Measurements from ENCODE around the gene DSCAML1.

DNA sequence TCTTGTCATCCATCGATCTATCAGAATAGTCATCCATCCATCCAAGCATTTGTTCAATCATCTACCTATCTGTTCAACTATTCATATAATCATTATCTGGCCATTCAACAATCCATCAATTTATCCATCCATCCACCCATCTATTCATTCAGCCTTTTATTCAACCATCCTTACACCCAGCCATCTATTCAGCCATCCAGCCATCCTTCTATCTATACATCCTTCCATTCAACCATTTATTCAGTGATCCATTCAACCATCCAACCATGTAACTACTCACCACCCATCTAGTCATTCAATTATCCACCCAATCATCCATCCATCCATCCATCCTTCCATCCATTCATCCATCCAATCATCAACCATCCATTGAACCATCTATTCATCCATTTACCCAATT is 362.5 kb downstream of the DSCAML1 start:
- TF ChIP-seq TAF1 (IDR thresholded peaks at IDR 0.05; ENCODE audit: borderline replicate concordance, insufficient read depth, low read length) (no peak), POLR2AphosphoS5 (IDR thresholded peaks at IDR 0.05; ENCODE audit: low read depth, low read length) (no peak)
- TF ChIP-seq, protein P1, sequence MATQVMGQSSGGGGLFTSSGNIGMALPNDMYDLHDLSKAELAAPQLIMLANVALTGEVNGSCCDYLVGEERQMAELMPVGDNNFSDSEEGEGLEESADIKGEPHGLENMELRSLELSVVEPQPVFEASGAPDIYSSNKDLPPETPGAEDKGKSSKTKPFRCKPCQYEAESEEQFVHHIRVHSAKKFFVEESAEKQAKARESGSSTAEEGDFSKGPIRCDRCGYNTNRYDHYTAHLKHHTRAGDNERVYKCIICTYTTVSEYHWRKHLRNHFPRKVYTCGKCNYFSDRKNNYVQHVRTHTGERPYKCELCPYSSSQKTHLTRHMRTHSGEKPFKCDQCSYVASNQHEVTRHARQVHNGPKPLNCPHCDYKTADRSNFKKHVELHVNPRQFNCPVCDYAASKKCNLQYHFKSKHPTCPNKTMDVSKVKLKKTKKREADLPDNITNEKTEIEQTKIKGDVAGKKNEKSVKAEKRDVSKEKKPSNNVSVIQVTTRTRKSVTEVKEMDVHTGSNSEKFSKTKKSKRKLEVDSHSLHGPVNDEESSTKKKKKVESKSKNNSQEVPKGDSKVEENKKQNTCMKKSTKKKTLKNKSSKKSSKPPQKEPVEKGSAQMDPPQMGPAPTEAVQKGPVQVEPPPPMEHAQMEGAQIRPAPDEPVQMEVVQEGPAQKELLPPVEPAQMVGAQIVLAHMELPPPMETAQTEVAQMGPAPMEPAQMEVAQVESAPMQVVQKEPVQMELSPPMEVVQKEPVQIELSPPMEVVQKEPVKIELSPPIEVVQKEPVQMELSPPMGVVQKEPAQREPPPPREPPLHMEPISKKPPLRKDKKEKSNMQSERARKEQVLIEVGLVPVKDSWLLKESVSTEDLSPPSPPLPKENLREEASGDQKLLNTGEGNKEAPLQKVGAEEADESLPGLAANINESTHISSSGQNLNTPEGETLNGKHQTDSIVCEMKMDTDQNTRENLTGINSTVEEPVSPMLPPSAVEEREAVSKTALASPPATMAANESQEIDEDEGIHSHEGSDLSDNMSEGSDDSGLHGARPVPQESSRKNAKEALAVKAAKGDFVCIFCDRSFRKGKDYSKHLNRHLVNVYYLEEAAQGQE (IDR thresholded peaks at IDR 0.05; ENCODE audit: insufficient read depth in 1 of 2, low read depth in 2 of 2, low read length in 2 of 2): no peak
